Pulmonary artery endothelial cell (primary cell): Measurements from ENCODE around the gene CHMP4B. TPM values are rescaled to one million over a fixed set of nuclear protein-coding genes. Genes with fewer than 3 reads are reported as not detected.

ENCODE experiments used
- DNase-seq: peaks from one replicate; pipeline ENCODE4 v3.0.0-alpha.2; 2011; ENCODE audit warnings: low read depth, low spot score
- total RNA-seq: library from RNA; depleted of rRNA; stranded (reverse); fragments of >200 nt; gene quantifications from 2 replicates; pipeline ENCODE4 v1.2.3, GENCODE V29; 2014

Gene CHMP4B
- total RNA-seq, 1 donor from 2014 or later = 52.8 TPM

GRCh38 chr20:33820362-33820761, 9.2 kb downstream of the CHMP4B start:
- DNase-seq = no peak

GRCh38 chr20:33821270-33821836, 10.2 kb downstream of the CHMP4B start:
- no peak for DNase-seq

GRCh38 chr20:33822423-33822822, 11.3 kb downstream of the CHMP4B start:
- no peak for DNase-seq

GRCh38 chr20:33822991-33823390, 11.8 kb downstream of the CHMP4B start:
- DNase-seq = no peak

- DNase-seq = no peak
These were observed 13.7 kb downstream of the CHMP4B start for GRCh38 chr20:33824852-33825251.

GRCh38 chr20:33825340-33826269, 14.5 kb downstream of the CHMP4B start:
- no peak for DNase-seq

- no peak for DNase-seq
These were observed 15.2 kb downstream of the CHMP4B start for GRCh38 chr20:33826270-33826897.

- DNase-seq = no peak
These were observed 16.0 kb downstream of the CHMP4B start for GRCh38 chr20:33827109-33827508.

GRCh38 chr20:33827634-33828325, 16.6 kb downstream of the CHMP4B start:
- DNase-seq = no peak

- no peak for DNase-seq
These were observed 17.2 kb downstream of the CHMP4B start for GRCh38 chr20:33828326-33828844.

- DNase-seq = no peak
These were observed 17.9 kb downstream of the CHMP4B start for GRCh38 chr20:33828967-33829560.

- DNase-seq = no peak
These were observed 18.5 kb downstream of the CHMP4B start for GRCh38 chr20:33829636-33830035.

GRCh38 chr20:33830371-33830770, 19.2 kb downstream of the CHMP4B start:
- no peak for DNase-seq

GRCh38 chr20:33832103-33832804, 21.1 kb downstream of the CHMP4B start:
- DNase-seq = peak; percentile 29

- DNase-seq = no peak
These were observed 22.2 kb downstream of the CHMP4B start for GRCh38 chr20:33833333-33833732.

GRCh38 chr20:33835615-33836172, 24.5 kb downstream of the CHMP4B start:
- no peak for DNase-seq

- DNase-seq = no peak
These were observed 25.1 kb downstream of the CHMP4B start for GRCh38 chr20:33836277-33836676.

- DNase-seq = no peak
These were observed 26.1 kb downstream of the CHMP4B start for GRCh38 chr20:33837096-33837830.
